Measurements from ENCODE around the gene TTC7B. TPM values are rescaled to one million over a fixed set of nuclear protein-coding genes. Genes with fewer than 3 reads are reported as not detected.

Gene TTC7B
- total and polyA plus RNA-seq, 2 experiments from 2014 or later, result 7.9 to 28.6 TPM

DNA sequence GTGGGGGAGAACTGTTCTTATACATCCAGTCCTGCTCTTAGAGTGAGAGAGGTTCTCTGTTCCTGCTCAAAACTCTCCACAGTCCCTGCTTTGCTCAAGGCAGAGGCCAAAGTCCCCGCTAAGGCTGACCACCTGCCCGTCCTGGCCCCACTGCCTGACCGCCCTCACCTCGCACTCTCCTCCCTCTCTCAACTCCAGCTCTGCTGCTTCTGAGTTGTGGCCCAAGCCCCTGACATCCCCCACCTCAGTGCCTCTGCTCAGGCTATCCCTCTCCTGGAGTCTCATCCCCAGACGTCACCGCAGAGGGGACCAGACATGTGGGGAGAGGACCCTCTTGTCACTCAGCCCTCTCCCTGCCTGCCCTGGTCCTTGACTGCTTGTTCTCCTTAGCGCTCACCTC is 308.8 kb downstream of the TTC7B start:
- Mint-ChIP-seq H3K27me3 (ENCODE audit: insufficient read depth, low read depth, poor library complexity) (peaks cover 10% of the 10 kb centered on the region), H3K27ac (no peak overlapping the region)

More for the DNA sequence above, 308.8 kb downstream of the TTC7B start:
- Histone ChIP-seq H3K27me3 (ENCODE audit: insufficient read depth) (no peaks in the 10 kb centered on the region), H3K9me2 (ENCODE audit: insufficient read depth) (peaks cover 4% of the 10 kb centered on the region; the same call in 1 of the 2 replicates), H3K4me3 (no peak overlapping the region), H4K20me1 (replicated peaks; ENCODE audit: insufficient read depth) (no peaks in the 10 kb centered on the region), H3F3A (replicated peaks; ENCODE audit: low read depth) (no peaks in the 10 kb centered on the region), H3K36me3 (ENCODE audit: insufficient read depth) (no peaks in the 10 kb centered on the region), H3K27ac (ENCODE audit: low read depth) (no peak overlapping the region), H2AFZ (no peak overlapping the region), H3K4me1 (ENCODE audit: insufficient read depth) (peaks cover 16% of the 10 kb centered on the region), H3K4me2 (no peak overlapping the region), H3K79me2 (replicated peaks; ENCODE audit: insufficient read depth) (no peaks in the 10 kb centered on the region)
- no peak for ATAC-seq
- Mint-ChIP-seq H3K4me3 (no peak overlapping the region), H3K4me1 (peaks cover 39% of the 10 kb centered on the region), H3K9me3 (no peaks in the 10 kb centered on the region), H3K36me3 (ENCODE audit: low read depth) (no peaks in the 10 kb centered on the region; the same call in 2 of the 3 replicates)
- no peak for DNase-seq (ENCODE audit: low spot score)
- no peak for TF ChIP-seq POLR2AphosphoS5 (IDR thresholded peaks at IDR 0.05; ENCODE audit: low read depth)
- TF ChIP-seq REST (IDR thresholded peaks at IDR 0.05; ENCODE audit: unreplicated experiment), result no peak
- no peak for TF ChIP-seq ZNF331 (CRISPR knock-in tag; IDR thresholded peaks at IDR 0.05; ENCODE audit: low read depth)
- no peak for TF ChIP-seq ZNF462 (CRISPR knock-in tag; IDR thresholded peaks at IDR 0.05)
- TF ChIP-seq, protein P1, sequence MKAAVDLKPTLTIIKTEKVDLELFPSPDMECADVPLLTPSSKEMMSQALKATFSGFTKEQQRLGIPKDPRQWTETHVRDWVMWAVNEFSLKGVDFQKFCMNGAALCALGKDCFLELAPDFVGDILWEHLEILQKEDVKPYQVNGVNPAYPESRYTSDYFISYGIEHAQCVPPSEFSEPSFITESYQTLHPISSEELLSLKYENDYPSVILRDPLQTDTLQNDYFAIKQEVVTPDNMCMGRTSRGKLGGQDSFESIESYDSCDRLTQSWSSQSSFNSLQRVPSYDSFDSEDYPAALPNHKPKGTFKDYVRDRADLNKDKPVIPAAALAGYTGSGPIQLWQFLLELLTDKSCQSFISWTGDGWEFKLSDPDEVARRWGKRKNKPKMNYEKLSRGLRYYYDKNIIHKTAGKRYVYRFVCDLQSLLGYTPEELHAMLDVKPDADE (IDR thresholded peaks at IDR 0.05), result no peak
- no peak for TF ChIP-seq CREB1 (CRISPR knock-in tag; IDR thresholded peaks at IDR 0.05; ENCODE audit: low read depth)
- no peak for TF ChIP-seq EZH2 (IDR thresholded peaks at IDR 0.05; ENCODE audit: low read depth, unreplicated experiment)
- no peak for TF ChIP-seq ZNF114 (CRISPR knock-in tag; IDR thresholded peaks at IDR 0.05)
- TF ChIP-seq NANOG (IDR thresholded peaks at IDR 0.05; ENCODE audit: borderline replicate concordance), result no peak
- no peak for TF ChIP-seq STAT1 (IDR thresholded peaks at IDR 0.05; ENCODE audit: unreplicated experiment)
- TF ChIP-seq, protein P2, sequence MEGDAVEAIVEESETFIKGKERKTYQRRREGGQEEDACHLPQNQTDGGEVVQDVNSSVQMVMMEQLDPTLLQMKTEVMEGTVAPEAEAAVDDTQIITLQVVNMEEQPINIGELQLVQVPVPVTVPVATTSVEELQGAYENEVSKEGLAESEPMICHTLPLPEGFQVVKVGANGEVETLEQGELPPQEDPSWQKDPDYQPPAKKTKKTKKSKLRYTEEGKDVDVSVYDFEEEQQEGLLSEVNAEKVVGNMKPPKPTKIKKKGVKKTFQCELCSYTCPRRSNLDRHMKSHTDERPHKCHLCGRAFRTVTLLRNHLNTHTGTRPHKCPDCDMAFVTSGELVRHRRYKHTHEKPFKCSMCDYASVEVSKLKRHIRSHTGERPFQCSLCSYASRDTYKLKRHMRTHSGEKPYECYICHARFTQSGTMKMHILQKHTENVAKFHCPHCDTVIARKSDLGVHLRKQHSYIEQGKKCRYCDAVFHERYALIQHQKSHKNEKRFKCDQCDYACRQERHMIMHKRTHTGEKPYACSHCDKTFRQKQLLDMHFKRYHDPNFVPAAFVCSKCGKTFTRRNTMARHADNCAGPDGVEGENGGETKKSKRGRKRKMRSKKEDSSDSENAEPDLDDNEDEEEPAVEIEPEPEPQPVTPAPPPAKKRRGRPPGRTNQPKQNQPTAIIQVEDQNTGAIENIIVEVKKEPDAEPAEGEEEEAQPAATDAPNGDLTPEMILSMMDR (conservative IDR thresholded peaks at IDR 0.05; ENCODE audit: low read depth in 2 of 2), result no peak
- no peak for TF ChIP-seq EZH2phosphoT487 (IDR thresholded peaks at IDR 0.05; ENCODE audit: unreplicated experiment)
- TF ChIP-seq JUNB (IDR thresholded peaks at IDR 0.05; ENCODE audit: unreplicated experiment), result no peak

Data from GM23338 (cell line).